GM21367 (cell line): Measurements from ENCODE around the gene APLF.
"Not testable (repeated sequence)": the region's sequence is repeated elsewhere in the genome, so short reads cannot be mapped to it uniquely, and the experiment has no call there.

Source experiments
- ATAC-seq: cut with Tn5 transposase; IDR thresholded peaks from one replicate; pipeline ENCODE4 v1.9.1; 2021; ENCODE audit not compliant: unreplicated experiment

The APLF gene

DNA sequence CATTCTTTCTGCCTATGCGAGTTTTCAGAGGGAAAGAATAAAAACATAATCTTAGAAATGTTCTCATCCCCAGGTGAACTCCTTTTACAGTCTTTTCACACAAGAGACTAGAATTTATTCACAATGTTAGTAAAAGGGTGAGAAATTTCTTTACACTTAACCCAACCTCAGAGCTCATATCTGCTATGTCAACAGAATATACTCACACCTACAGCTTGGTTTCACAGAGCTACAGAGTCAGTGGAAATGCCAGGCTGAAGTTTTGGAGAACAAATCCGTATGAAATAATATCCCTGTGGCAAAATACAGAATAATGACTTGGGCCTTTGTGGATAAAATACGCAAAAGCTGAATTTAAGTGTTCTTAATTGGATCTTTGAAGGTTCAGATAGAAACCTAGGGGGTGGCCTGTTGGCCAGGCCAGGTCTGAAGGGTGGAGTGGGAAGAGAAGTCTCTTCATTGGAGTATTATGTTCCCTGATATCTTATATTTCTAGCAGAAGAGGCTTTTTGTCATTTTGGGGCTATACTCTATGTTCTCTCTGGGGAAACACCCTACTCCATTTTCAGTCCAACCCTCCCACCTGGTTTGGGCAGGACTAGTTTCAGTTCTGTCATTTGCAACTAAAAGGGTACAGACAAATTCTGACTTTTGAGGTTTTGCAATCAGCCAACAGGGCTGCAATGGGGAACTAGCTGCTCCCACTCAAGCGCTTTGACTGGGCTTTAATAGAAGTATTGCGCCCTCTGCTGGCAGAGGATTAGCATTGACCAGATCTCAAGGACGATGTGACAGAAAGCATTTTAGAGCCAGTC, 26.0 kb upstream of the APLF start:
- peak; percentile 92 for ATAC-seq

DNA sequence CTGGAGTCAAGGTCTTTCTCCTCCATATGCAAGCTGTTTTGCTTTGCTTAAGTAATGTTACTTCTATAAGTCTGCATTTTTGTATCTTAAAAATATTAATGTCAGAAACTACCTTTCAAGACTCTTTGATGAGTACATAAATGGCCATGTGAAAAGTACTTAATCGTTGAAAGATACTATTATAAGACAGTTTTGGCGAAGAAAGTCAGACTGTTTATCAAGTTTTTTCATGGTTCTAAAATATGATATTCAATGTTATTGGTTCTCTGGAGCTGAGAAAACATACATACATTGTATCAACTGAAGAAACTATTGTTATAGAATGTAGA, 25.4 kb upstream of the APLF start:
- no peak for ATAC-seq

DNA sequence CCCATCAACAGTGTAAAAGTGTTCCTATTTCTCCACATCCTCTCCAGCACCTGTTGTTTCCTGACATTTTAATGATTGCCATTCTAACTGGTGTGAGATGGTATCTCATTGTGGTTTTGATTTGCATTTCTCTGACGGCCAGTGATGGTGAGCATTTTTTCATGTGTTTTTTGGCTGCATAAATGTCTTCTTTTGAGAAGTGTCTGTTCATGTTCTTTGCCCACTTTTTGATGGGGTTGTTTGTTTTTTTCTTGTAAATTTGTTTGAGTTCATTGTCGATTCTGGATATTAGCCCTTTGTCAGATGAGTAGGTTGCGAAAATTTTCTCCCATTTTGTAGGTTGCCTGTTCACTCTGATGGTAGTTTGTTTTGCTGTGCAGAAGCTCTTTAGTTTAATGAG, 21.0 kb upstream of the APLF start:
- ATAC-seq = not testable (repeated sequence)

DNA sequence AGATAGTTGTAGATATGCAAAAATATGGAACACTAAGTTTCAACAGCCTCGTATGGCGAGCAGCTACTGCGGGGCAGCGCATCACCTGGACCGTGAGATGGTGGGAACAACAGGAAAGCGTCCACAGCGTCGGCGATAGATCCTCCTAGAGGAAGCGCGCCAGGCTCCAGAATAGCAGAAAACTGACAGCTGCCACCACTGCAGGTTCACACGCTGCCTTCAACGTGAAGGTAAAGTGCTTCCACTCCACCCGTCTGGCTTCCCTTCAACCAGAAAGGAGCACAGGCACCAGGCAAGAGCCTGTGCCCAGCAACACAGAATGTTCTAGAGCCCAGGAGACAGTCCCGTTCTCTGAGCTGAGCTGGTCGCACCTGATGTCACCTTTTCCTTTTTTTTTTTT, 20.3 kb upstream of the APLF start:
- ATAC-seq = no peak

DNA sequence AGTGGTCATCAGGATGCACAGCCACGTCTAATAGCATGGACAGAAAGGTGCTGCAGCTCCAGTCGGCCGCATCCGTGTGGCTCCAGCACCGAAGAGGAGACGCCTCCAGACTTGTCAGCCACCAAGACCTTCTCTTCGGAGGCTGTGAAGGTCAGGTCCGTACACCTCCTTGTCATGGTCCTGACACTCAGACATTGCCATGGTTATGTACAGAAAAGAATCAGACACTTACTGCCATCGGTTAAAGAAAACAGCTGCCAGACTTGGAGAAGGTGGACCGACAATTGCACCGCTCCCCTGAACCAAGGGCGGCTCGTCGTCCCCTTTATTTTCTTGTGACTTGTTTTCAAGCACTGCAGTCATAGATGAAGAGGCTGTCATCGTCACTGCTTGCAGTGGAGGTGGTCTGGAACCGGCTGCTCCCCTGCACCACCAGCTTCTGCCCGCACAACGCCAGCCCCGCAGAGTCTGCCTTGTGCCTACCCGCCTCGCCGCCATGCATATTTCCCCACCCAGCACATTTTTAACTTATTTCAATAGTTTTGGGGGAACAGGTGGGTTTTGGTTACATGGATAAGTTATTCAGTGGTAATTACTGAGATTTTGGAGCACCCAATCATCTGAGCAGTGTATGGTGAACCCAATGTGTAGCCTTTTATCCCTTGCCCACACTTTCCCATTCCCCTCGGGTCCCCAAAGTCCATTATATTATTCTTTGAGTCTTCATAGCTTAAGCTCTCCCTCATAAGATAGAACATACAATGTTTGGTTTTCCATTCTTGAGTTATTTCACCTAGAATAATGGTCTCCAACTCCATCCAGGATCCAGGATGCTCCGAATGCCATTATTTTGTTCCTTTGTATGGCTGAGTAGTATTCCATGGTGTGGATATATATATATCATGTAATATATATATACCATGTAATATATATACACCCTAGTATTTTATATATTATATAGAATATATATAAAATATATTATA, 18.4 kb upstream of the APLF start:
- ATAC-seq = no peak

DNA sequence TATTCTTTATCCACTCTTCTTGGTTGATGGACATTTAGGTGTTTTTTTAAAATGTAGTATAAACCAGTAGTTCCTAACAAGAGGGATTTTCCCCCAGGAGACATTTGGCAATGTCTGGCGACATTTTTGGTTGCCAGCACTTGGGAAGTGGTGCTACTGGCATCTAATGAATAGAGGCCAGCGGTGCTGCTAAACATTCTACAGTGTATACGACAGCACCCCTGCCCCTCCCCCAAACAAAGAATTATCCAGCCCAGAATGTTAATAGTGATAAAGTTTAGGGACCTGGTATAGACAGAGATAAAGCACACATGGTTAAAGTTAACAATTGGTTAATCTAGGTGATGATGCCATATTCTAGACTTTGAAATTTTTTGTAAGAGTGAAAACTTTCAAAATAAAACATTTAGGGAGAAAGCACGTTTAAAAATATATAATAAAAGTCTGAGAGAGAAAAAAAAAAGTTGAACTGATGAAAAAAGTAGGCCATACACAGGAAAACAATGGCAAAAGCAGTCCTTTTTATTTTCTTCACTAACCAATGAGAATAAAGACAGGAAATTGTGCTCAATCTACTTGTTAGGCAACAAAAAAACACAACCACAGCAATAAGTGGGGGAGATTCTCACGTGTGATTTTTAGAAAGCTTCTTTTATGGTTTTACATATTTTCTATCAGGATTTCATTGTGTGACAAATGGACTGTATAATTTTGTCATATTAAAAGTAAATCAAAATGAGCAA, 15.1 kb upstream of the APLF start:
- ATAC-seq = no peak

DNA sequence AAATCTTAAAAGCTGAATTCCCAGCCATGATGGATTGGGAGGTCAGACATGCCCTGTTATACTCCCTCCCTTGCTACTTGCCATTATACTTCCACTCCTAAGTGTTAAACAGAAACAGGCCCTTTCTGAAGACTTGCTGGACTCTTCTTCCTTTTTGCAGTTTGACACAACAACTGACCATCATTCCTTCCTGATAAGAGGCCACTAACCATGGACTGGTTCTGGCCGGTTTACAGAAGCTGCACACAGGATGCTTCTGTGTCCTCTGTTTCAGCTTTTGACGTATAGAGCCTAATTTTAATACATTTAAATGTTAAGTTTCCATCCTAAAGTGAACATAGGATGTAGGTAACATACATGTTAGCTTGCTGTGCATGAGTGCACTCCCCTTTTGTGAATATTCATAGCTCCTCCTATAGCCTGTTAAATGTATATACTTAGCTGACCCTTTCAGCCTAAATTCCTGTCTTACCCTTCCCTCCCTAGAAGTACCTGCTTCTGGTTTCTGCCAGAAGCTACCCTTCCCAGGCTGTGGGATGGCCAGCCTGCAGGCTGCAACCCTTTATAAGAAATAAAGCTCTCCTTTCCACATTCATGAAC, 13.5 kb upstream of the APLF start:
- no peak for ATAC-seq

DNA sequence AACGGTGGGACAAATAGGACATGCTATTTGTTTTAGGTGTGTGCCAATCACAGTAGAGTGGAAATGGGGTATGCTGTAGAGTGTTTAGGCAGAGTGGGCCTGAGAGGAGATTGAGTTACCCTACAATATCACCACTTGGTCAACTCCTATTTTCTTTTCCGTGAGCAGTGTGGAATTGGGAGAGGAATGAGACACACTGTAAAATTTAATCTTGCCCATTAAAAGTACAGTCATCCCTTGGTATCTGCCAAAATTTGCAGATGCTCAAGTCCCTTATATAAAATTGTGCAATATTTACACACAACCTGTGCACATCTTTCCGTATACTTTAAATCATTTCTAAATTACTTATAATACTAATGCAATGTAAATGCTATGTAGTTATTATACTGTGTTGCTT, 12.7 kb upstream of the APLF start:
- no peak for ATAC-seq

DNA sequence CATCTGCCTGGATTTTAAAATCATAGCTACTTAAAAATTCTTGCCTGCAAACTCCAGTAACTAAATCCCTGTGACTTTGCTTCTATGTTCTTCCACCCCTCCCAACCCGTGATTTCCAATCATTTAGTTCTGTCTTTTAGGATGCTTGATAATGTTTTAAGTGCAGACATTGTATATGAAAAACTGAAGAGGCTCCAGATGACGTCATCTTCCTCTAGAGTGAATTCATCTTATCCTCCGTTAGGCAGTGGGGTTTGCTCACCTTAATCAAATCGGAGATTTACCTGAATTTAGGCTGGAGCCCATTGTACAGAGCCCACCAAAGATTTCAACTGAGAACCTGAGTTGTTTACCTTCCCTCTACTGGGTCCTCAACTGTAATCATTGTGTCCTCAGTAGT, 11.2 kb upstream of the APLF start:
- no peak for ATAC-seq

DNA sequence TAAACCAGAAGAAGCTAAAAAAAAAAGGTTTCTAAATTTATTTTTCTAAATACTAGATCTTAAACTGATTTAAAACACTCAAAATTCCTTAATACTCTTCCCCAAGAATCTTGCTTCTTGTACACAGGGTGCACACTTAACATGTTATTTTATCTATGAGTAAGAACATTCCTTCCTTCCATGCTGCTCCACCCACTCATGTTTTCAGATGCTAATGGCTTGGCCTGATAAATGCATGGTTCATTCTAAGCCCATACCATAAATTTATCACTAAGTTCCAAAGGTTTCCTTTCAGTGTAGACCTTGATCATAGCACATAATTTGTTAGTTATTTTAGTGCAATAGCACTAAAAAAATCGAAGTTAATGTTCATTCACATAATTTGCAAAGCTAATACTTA, 8.4 kb upstream of the APLF start:
- no peak for ATAC-seq

DNA sequence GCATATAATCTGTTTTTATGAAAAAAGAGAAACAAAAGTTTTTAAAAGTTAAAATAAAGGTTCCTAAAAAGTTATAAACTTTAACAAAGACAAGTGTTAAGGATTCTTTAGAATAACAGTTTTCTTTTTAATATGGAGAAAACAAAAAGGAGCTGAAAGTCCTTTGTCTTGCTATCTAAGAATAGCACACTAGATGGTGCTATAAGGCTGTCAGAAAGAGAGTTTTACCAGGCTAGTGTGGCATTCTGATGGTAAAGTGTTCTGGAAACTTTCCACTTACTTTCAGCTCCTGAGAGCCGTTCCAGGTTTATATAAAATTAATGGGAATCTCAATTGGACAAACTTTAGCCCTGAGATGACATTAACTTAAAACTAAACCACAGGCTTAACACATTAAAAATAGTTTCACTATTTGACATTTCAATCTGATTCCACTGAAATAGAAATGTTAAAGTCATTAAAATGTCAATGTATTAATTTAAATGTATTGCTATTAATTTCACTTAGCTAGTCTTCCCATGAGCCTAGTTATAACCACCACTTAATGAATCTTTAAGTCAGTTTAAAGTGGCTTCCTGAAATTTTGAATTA, 4.0 kb upstream of the APLF start:
- no peak for ATAC-seq

DNA sequence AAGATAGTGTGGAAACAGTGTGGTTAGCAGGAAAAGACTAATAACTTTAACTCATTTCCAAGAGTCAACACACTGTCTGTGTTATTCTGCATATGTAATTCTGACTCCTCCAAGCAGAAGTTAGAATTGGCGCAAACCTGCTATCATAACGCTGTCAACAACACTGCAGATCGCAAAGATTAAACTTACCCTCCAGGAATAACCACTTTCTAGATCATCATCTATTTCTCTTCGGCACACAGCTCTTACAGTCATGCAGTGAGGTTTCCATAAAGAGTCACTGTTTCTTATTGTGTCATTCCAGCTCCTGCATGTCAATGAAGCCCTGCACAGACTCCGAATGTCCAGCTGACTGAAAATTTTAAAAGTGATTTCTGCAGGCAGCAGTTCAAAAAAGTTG, 2.7 kb upstream of the APLF start:
- ATAC-seq = no peak

DNA sequence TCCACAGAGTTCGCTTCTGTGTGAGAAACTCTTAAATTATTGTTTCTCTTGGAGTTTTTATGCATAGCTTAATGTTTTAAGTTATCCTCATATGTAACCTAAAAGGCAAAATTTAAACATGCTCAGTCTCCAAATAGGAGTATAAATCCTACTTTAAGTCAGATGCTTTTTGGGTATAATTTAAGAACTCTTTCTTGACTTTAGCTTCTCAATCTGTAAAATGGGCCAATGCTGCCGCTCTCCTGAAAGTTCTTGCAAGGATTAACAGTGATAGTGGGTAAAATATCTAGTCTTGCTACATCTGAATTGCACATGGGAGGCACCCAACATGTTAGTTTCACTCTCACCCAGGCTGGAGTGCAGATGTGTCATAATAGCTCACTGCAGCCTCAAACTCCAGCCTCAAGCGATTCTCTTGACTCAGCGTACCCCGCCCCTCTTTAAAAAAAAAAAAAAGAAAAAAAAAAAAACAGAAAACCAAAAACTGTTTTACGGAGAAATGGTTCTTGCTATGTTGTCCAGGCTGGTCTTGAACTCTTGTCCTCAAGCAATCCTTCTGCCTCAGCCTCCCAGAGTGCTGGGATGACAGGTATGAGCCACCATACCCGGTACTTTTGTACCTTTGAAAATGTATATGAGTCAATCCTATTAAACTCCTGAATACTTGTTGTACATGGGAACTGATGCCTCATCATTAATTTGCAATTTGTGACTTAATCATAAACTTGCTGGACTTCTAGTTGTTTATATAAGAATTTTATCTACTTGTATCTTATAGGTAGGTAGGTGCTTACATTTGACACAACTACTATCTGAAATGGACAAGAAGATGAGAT, 2.1 kb upstream of the APLF start:
- ATAC-seq = no peak

DNA sequence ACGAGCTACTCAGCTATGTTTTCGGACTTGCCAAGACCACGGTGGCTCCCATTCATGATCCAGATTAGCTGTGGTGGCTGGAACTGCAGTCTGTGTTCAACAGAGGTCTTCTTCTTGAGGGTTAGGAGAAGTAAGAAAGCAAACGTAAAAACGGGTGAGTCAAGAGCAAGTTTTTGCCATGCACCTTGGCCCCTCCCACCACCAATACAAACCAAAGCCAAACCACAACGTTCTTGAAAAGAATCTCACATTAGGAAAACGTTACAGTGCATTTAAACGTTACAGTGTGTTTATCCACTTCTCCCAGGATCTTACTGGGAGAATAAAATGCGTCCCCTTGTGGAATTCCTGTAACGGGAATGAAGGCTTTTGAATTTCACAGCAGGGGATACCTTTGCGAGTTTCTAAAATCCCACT, 1.0 kb upstream of the APLF start:
- ATAC-seq = no peak

DNA sequence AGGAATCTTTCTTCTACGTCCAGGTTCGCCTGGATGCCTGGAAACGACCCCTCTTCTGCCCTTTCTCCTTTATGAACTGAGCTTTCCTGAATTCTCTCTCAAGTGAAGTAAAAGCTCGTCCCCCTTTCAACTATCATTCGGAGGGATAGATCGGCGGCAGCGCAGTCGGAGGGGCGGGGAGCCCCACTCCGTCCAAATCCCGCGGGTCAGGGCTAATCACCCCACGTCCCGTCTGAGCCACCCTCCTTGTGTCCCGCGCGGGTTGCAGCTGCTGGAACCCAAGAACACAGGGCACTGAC, 658 bp upstream of the APLF start:
- peak; percentile 19 for ATAC-seq

DNA sequence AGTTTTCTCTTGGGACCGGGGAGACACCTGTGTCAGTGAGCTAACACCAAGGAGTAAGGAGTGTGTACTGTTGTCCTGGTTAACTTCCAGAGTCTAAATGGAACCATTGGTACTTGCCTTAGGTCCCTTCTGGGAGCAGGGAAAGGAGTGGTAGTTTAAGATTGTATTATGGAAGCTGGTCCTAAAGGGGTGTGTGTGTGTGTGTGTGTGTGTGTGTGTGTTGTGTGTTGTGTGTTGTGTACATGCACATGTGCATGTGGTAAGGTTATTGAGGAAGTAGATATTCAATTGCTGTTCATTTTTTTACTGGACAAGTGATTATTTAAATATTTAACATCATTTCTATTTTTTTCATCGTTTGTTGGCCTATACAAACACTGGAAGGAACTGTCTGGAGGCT, 1.4 kb downstream of the APLF start:
- ATAC-seq = no peak

DNA sequence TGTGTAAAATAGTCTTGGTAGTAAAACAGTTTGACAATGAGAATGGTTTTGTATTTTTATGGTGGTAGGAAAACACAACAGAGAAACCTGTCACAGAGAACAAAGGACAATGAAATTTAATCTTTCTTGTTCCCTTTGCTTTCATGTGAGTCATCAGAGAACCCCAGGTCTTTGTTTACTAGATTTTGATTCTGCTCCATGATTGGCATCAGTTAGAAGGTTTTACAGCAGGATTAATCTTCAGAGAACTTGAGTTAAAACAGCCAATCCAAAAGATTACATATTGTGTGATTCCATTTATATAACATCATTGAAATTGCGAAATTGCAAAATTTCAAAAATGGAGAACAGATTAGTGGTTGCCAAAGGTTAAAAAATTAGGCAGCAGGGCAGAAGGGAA, 2.5 kb downstream of the APLF start:
- ATAC-seq = no peak

DNA sequence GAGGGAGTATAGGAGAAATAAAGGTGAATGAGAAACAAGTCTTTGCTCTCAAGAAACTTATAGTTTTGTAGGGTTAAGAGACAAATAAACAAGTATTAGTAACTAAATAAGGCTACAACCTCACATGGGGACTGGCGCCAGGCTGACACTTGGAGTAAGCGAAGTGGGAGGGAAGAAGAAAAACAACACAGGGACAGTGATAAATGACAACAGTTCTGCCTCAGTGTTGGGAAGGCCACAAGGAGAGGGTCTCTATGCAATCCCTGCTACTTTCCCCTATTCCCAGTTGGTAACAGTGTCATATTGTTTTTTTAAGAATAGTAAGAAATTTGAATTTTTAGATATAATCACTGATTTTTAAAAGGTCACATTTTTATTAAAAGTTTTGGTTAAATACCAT, 4.0 kb downstream of the APLF start:
- no peak for ATAC-seq

DNA sequence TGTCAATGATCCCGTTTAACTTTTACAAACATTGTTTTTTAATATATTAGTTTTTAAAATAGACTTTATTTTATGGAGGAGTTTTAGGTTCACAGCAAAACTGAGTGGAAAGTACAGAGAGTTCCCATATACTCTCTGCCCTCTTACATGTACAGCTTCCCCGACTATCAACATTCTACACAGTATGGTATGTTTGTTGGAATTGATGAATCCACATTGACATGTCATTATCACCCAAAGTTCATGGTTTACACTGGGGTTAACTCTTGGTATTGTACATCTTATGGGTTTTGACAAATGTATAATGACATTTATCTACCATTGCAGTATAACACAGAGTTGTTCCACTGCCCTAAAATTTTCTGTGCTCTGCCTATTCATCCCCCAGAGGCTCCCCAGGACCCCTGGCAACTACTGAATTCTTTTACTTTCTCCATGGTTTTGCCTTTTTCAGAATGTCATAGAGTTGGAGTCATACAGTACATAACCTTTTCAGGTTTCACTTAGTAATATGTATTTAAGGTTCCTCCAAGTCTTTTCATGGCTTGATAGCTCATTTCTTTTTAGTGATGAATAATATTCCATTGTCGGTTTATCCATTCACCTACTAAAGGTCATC, 5.5 kb downstream of the APLF start:
- no peak for ATAC-seq

DNA sequence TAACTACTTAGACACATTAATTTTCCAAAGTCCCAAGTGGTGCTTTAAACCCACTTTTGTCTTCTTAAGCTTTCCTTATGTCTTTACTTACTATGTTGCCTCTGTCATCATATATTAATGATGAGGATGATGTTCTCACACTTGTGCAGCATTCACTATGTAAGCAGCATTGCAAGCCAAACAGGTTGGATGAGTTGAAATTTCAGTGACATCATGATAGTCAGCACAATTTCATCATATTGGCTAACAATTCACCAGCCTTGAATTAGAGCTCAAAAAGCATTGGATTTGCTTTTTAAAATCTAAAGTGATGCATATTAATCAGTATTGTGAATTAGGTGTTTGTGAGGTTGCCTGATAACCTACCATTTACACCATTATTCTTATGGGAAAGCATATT, 7.7 kb downstream of the APLF start:
- no peak for ATAC-seq
